Progenitor cell of endocrine pancreas (in vitro differentiated cells): ENCODE data around the gene TMEM151A. TPM values are rescaled to one million over a fixed set of nuclear protein-coding genes. Genes with fewer than 3 reads are reported as not detected.

Source experiments
- DNase-seq: peaks from one replicate; pipeline ENCODE4 v3.0.0; 2021; ENCODE audit warnings: low spot score; ENCODE audit not compliant: unreplicated experiment
- H3K27ac Mint-ChIP-seq: 2 replicates; pipeline ENCODE4 v1.8.0; 2021; ENCODE audit warnings: mild to moderate bottlenecking, moderate library complexity, mixed read lengths
- H3K27me3 Mint-ChIP-seq: 2 replicates; pipeline ENCODE4 v1.8.0; 2021; ENCODE audit warnings: mixed read lengths
- H3K36me3 Mint-ChIP-seq: 2 replicates; pipeline ENCODE4 v1.8.0; 2022; ENCODE audit warnings: mixed read lengths; ENCODE audit not compliant: insufficient read depth
- H3K4me1 Mint-ChIP-seq: 2 replicates; pipeline ENCODE4 v1.8.0; 2021; ENCODE audit warnings: low read depth, mixed read lengths
- H3K4me3 Mint-ChIP-seq: 2 replicates; pipeline ENCODE4 v1.8.0; 2021; ENCODE audit warnings: low read depth, mild to moderate bottlenecking, moderate library complexity, mixed read lengths
- H3K9me3 Mint-ChIP-seq: 2 replicates; pipeline ENCODE4 v1.8.0; 2021; ENCODE audit warnings: low read depth, mixed read lengths
- CTCF ChIP-seq: fragments of 200-600 bp; sonication (generic); IDR thresholded peaks from one replicate; pipeline ENCODE4 v1.5.0; 2021; ENCODE audit warnings: antibody characterized with exemption, mild to moderate bottlenecking; ENCODE audit not compliant: unreplicated experiment
- total RNA-seq: library from RNA; stranded (reverse); gene quantifications from 2 replicates; pipeline ENCODE4 v1.2.1, GENCODE V29; 2021

Gene TMEM151A
- total RNA-seq, 1 donor from 2014 or later = 0.57 TPM

GRCh38 chr11:66328031-66328301, 36.3 kb downstream of the TMEM151A start:
- H3K27ac Mint-ChIP-seq = no peak overlapping the region
- H3K36me3 Mint-ChIP-seq = no peaks in the 10 kb centered on the region
- no peaks in the 10 kb centered on the region for H3K9me3 Mint-ChIP-seq
- peaks cover 20% of the 10 kb centered on the region for H3K27me3 Mint-ChIP-seq
- no peak overlapping the region for H3K4me3 Mint-ChIP-seq
- H3K4me1 Mint-ChIP-seq = peaks cover 1% of the 10 kb centered on the region
- DNase-seq = no peak
- no peak for TF ChIP-seq CTCF

GRCh38 chr11:66328302-66329144, 36.8 kb downstream of the TMEM151A start:
- H3K4me1 Mint-ChIP-seq = peaks cover 1% of the 10 kb centered on the region
- no peak overlapping the region for H3K4me3 Mint-ChIP-seq
- no peaks in the 10 kb centered on the region for H3K9me3 Mint-ChIP-seq
- peak; percentile 74 for DNase-seq
- peaks cover 20% of the 10 kb centered on the region for H3K27me3 Mint-ChIP-seq
- H3K36me3 Mint-ChIP-seq = no peaks in the 10 kb centered on the region
- no peak overlapping the region for H3K27ac Mint-ChIP-seq
- TF ChIP-seq CTCF = peak; percentile 99

- peaks cover 1% of the 10 kb centered on the region for H3K4me1 Mint-ChIP-seq
- H3K27ac Mint-ChIP-seq = no peak overlapping the region
- no peak for DNase-seq
- H3K4me3 Mint-ChIP-seq = no peak overlapping the region
- H3K27me3 Mint-ChIP-seq = peaks cover 20% of the 10 kb centered on the region
- TF ChIP-seq CTCF = no peak
- no peaks in the 10 kb centered on the region for H3K36me3 Mint-ChIP-seq
- no peaks in the 10 kb centered on the region for H3K9me3 Mint-ChIP-seq
Measured at GRCh38 chr11:66329165-66329673, 37.5 kb downstream of the TMEM151A start.

GRCh38 chr11:66330931-66331330, 39.2 kb downstream of the TMEM151A start:
- H3K27me3 Mint-ChIP-seq = peaks cover 25% of the 10 kb centered on the region

More at GRCh38 chr11:66330931-66331330, 39.2 kb downstream of the TMEM151A start:
- Mint-ChIP-seq H3K9me3 (no peaks in the 10 kb centered on the region), H3K4me3 (no peak overlapping the region), H3K27ac (no peak overlapping the region), H3K36me3 (no peaks in the 10 kb centered on the region), H3K4me1 (peaks cover 1% of the 10 kb centered on the region)
- TF ChIP-seq CTCF = no peak
- DNase-seq = no peak
